ENCODE results near the gene NUP50.

The NUP50 gene

GRCh38 chr22:45210577-45210976, 46.9 kb downstream of the NUP50 start:
- no peak for DNase-seq (ENCODE audit: low read depth)

- DNase-seq (ENCODE audit: low read depth) = no peak
Measured at GRCh38 chr22:45210991-45211390, 47.3 kb downstream of the NUP50 start.

DNA sequence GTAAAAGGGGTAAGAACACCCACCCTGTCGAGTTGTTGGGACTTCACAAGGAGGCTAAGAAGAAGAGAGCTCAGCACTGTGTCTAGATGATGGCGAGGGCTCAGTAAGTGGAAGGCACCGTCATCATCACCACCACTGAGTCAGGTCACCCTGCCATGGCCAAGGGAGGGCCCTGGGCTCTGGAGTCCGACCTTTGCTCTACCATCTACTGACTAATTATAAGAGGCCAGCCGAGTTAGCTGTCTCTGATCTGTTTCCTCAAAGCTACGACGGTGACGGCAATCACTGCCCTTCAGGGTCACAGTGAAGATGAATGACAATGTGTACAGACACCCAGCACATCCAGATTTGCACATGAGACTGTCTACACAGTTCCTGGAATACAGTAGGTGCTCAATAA, 47.7 kb downstream of the NUP50 start:
- no peak for DNase-seq (ENCODE audit: low read depth)

- no peak for DNase-seq (ENCODE audit: low read depth)
Measured at GRCh38 chr22:45211848-45212247, 48.1 kb downstream of the NUP50 start.

DNA sequence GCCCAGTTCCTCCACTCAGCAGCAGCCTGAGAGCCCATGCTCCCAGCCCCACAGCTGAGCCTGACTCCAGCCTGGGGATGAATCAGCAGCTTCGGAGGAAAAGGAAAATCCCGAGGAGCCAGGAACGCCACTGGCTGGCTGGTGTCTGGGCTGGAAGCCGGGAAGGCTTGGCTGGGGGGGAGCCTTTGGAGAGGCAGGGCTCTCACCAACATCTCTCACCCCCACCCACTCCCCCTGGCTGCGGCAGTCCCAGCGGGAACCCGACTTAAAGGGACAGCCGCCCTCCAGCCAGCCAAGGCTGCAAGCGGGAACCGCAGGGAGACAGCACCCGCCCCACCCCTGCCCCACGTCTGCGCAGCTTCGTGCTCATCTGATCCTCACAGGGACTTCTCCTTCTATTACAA, 48.6 kb downstream of the NUP50 start:
- no peak for DNase-seq (ENCODE audit: low read depth)

DNA sequence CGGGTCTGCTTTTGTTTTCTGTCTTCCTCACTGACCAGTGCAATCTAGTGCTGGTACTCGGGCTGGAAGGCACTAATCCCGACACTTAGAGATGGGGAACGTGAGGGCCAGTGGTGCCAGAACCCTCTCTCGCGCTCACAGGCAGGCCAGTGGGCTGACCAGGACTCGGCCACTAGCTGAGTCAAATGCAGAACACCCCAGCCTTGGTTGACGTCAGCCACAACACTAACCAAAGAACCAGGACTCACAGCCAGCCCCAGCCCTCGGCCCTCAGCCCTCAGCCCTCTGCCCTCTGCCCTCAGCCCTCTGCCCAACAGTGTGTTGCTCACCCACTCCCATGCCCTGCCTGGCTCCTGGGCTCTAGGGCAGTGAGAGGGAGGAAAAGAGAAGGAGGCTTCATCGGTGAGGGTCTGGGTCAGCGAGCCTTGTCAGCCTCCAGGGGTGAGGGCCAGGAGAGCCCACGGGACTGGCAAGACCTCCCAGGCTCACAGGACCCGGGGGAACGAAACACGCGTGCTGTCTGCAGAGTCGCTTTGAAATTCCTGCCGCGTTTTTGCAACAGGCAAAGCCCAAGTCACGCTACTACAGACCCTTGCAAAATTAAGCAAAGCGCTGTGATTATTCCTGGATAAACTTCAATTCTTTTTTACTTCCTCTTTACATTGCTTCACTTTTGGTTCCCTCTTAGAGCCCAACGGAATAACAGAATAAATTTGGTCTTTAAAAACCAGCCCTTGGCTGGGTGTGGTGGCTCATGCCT, 49.4 kb downstream of the NUP50 start:
- DNase-seq (ENCODE audit: low read depth) = no peak

DNA sequence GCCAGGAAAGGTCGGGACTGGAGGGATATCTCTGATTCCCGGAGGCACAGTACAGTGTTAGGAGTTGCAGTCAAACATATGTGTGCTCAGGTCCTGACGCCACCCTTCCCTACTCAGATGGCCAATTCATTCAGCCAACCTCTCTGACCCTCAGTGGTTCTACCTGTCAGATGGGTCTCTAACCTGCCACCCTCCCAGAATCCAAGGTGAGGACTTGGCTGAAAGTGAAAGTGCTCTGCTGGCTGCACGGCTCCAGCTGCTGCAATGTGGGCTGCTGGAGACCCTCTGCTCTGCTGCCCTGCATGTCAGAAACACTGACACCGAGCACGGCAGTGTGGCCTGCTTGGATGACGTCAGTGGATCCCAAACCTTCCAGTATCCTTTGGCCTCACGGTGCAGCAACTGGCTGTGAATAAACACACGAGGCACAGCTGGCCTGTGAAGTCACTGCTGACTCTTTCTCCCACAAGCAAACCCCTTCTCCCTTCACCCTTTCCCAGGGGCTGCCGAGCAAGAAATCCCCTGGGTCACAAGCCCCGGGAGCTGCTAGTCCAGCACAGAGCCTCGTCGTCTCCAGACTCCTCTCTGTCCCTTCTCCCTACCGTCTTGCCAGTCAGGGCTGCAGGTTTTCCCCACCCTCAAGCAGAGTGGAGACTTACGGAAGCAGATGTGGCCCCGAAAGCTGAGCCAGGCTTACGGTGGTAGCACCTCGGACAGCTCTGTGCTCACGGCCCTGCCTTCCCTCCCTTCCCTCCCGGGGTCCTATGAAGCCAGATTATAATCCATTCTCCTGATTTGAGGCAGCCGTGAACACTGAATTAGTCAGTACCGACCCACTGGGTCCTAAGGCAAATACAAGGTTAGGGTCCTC, 52.6 kb downstream of the NUP50 start:
- DNase-seq (ENCODE audit: low read depth) = no peak

DNA sequence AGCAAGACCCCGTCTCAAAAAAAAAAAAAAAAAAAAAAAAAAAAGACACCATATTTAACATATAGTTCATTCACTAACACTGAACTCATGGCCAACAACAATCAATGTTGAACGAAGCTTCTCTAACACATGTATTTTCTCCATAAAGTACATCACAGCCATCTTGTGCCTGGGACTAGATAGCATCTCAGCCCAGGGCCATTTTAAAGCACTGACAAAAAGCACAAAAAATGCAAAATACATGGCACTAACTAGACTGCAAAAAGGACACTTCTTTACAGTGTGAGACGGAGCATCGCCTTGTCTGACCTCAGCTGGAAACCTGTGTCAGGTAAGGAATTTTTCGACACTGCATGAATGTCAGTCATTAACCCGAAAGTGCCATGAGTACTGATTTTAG, 53.6 kb downstream of the NUP50 start:
- DNase-seq (ENCODE audit: low read depth) = no peak

- DNase-seq (ENCODE audit: low read depth) = no peak
Measured at GRCh38 chr22:45217806-45218205, 54.1 kb downstream of the NUP50 start.

- no peak for DNase-seq (ENCODE audit: low read depth)
Measured at GRCh38 chr22:45218976-45219375, 55.3 kb downstream of the NUP50 start.

GRCh38 chr22:45221201-45221600, 57.5 kb downstream of the NUP50 start:
- no peak for DNase-seq (ENCODE audit: low read depth)

GRCh38 chr22:45223304-45224117, 59.8 kb downstream of the NUP50 start:
- DNase-seq (ENCODE audit: low read depth) = no peak

DNA sequence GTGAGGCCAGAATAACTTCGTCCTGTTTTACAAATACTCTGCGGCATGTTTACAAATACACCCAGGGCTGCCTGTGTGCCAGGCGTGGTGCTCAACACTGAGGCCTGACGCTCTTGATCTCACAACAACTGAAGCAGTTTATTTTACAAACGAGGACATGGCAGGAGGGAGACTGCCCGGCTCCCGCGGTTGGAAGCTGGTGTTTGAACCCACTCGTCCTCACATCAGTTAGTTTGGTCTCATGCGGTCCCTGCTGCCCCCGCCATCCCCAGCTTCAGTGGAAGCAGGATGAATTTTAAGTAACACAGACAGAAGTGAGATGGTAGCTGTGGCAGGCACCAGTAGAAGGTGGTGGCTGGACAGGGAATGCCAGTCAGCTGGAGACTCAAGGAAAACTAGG, 60.6 kb downstream of the NUP50 start:
- no peak for DNase-seq (ENCODE audit: low read depth)

- no peak for DNase-seq (ENCODE audit: low read depth)
Measured at GRCh38 chr22:45224988-45225731, 61.4 kb downstream of the NUP50 start.

DNA sequence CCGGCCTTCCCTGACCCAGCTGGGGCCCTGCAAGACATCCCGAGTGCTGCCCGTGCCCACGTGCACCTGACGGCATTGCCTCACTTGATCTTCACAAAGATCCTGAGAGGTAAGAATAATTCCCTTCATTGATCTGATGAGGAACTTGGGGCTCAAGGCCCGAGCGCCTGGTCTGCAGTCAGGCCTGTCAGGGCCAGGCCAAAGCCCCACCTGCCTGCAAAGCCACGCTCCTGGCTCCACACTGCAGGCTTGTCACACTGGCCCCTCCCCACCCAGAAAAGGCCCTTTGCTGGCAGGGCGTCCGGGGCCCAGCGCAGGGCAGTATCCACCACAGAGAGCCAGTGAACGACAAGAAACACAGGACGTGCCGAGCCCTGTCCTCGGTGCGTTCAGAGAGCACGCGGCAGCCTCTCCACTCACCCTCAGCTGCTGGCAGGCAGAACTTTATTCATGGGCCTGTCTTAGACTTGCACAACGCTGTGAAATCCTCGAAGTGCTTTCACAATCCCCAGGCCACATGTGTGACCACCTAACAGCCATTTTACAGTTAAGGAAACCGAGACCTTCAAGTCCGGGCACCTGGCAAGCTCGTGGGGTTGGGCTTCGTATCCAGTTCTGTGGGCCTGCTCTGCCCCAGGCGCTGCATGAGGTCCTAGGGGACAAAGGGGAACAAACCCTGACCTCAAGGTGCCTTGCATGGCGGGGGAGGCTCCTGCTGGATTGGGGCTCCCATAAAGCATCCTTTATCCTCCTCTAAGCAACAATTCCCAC, 62.2 kb downstream of the NUP50 start:
- no peak for DNase-seq (ENCODE audit: low read depth)

- no peak for DNase-seq (ENCODE audit: low read depth)
Measured at GRCh38 chr22:45226503-45227186, 62.9 kb downstream of the NUP50 start.

- no peak for DNase-seq (ENCODE audit: low read depth)
Measured at GRCh38 chr22:45227645-45228400, 64.1 kb downstream of the NUP50 start.

DNA sequence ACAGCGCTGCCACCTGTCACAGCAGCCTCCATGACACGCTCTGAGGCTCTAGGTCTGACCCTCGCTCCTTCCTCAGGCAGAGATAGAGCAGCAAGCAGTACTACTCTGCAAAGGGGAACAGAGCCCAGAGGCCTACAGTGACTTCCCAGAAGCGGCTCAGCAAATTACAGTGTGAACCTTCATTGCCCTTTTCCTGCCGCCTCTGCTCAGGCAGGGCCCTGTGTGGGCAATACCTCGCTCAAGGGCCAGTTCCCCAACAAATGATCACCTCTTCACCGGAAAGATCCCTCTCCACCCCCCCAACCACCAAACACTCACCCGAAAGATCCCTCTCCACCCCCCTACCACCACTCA, 64.7 kb downstream of the NUP50 start:
- no peak for DNase-seq (ENCODE audit: low read depth)

- no peak for DNase-seq (ENCODE audit: low read depth)
Measured at GRCh38 chr22:45229181-45229580, 65.5 kb downstream of the NUP50 start.
